ENCODE data around the gene TAS2R1. TPM values are rescaled to one million over a fixed set of nuclear protein-coding genes. Genes with fewer than 3 reads are reported as not detected.

Gene TAS2R1
- total and polyA plus RNA-seq, 2 donors (not counting 1 experiment from before 2014, with no cell fraction given), result not detected

- intact Hi-C loops (cut with micrococcal nuclease), result no loop called here
- Mint-ChIP-seq H3K27me3 (no peaks in the 10 kb centered on the region), H3K4me1 (no peaks in the 10 kb centered on the region), H3K27ac (no peak overlapping the region), H3K9me3 (ENCODE audit: insufficient read depth) (no peaks in the 10 kb centered on the region), H3K4me3 (no peak overlapping the region)
- ATAC-seq (ENCODE audit: low read depth), result no peak
- Histone ChIP-seq H3K4me3 (ENCODE audit: control extremely low read depth in 1 of 5, extremely low read depth in 1 of 5, insufficient read depth in 1 of 5, low read depth in 2 of 5, low read length in 4 of 5) (no peak overlapping the region), H3K9ac (ENCODE audit: low read length) (no peak overlapping the region), H3K27ac (ENCODE audit: low read length in 2 of 2) (no peak overlapping the region), H2AFZ (ENCODE audit: insufficient read depth, low read depth, low read length, poor library complexity, severe bottlenecking) (no peak overlapping the region), H3K4me2 (replicated peaks; ENCODE audit: low read depth, low read length, poor library complexity, severe bottlenecking) (no peak overlapping the region), H3K9me3 (ENCODE audit: control extremely low read depth in 1 of 3, control insufficient read depth in 2 of 3, insufficient read depth in 1 of 3, low read length in 2 of 3) (no peaks in the 10 kb centered on the region), H3K4me1 (ENCODE audit: control insufficient read depth in 2 of 2, insufficient read depth in 2 of 2, low read length in 2 of 2) (no peaks in the 10 kb centered on the region), H3K36me3 (replicated peaks in 1 of 2; ENCODE audit: control extremely low read depth in 1 of 2, control insufficient read depth in 1 of 2, extremely low read depth in 1 of 2, insufficient read depth in 2 of 2, low read length in 1 of 2) (no peaks in the 10 kb centered on the region), H3K27me3 (replicated peaks in 1 of 4; ENCODE audit: control extremely low read depth in 1 of 4, control insufficient read depth in 3 of 4, insufficient read depth in 4 of 4, low read length in 3 of 4) (no peaks in the 10 kb centered on the region), H3K79me2 (ENCODE audit: control insufficient read depth, insufficient read depth, low read length) (no peaks in the 10 kb centered on the region), H4K20me1 (ENCODE audit: control insufficient read depth, insufficient read depth, low read length, poor library complexity, severe bottlenecking) (no peaks in the 10 kb centered on the region)
- ChIA-PET POLR2A (no interaction called here), CTCF (no interaction called here)
- 100% methylated on average over 2 of the region's 4 CpGs for WGBS (ENCODE audit: insufficient coverage)
- TF ChIP-seq, protein P1, sequence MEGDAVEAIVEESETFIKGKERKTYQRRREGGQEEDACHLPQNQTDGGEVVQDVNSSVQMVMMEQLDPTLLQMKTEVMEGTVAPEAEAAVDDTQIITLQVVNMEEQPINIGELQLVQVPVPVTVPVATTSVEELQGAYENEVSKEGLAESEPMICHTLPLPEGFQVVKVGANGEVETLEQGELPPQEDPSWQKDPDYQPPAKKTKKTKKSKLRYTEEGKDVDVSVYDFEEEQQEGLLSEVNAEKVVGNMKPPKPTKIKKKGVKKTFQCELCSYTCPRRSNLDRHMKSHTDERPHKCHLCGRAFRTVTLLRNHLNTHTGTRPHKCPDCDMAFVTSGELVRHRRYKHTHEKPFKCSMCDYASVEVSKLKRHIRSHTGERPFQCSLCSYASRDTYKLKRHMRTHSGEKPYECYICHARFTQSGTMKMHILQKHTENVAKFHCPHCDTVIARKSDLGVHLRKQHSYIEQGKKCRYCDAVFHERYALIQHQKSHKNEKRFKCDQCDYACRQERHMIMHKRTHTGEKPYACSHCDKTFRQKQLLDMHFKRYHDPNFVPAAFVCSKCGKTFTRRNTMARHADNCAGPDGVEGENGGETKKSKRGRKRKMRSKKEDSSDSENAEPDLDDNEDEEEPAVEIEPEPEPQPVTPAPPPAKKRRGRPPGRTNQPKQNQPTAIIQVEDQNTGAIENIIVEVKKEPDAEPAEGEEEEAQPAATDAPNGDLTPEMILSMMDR (IDR thresholded peaks at IDR 0.05), result no peak
- no peak for DNase-seq
These were observed 6.5 kb downstream of the TAS2R1 start for GRCh38 chr5:9623661-9624060.

GRCh38 chr5:9622971-9623421, 7.2 kb downstream of the TAS2R1 start:
- no peak for TF ChIP-seq EZH2 (IDR thresholded peaks at IDR 0.05; ENCODE audit: borderline replicate concordance, insufficient read depth, low read depth, low read length, poor library complexity, severe bottlenecking)
- TF ChIP-seq, protein P1 (IDR thresholded peaks at IDR 0.05), result no peak

More at GRCh38 chr5:9622971-9623421, 7.2 kb downstream of the TAS2R1 start:
- H3K4me1 ChIP-seq (ENCODE audit: control insufficient read depth in 2 of 2, insufficient read depth in 2 of 2, low read length in 2 of 2), result no peaks in the 10 kb centered on the region
- H3K27me3 ChIP-seq (replicated peaks in 1 of 4; ENCODE audit: control extremely low read depth in 1 of 4, control insufficient read depth in 3 of 4, insufficient read depth in 4 of 4, low read length in 3 of 4), result no peaks in the 10 kb centered on the region
- Mint-ChIP-seq H3K4me1 (no peaks in the 10 kb centered on the region), H3K9me3 (ENCODE audit: insufficient read depth) (no peaks in the 10 kb centered on the region), H3K4me3 (no peak overlapping the region), H3K27me3 (no peaks in the 10 kb centered on the region), H3K27ac (no peak overlapping the region)
- no peak overlapping the region for H3K9ac ChIP-seq (ENCODE audit: low read length)
- no peaks in the 10 kb centered on the region for H3K79me2 ChIP-seq (ENCODE audit: control insufficient read depth, insufficient read depth, low read length)
- ATAC-seq (ENCODE audit: low read depth) (no peak), DNase-seq (no peak)
- H3K9me3 ChIP-seq (ENCODE audit: control extremely low read depth in 1 of 3, control insufficient read depth in 2 of 3, insufficient read depth in 1 of 3, low read length in 2 of 3), result no peaks in the 10 kb centered on the region
- WGBS (ENCODE audit: insufficient coverage), result 22% methylated on average over 5 of the region's 5 CpGs
- H3K27ac ChIP-seq (ENCODE audit: low read length in 2 of 2), result no peak overlapping the region
- ChIA-PET POLR2A (no interaction called here), CTCF (no interaction called here)
- H4K20me1 ChIP-seq (ENCODE audit: control insufficient read depth, insufficient read depth, low read length, poor library complexity, severe bottlenecking), result no peaks in the 10 kb centered on the region
- H3K36me3 ChIP-seq (replicated peaks in 1 of 2; ENCODE audit: control extremely low read depth in 1 of 2, control insufficient read depth in 1 of 2, extremely low read depth in 1 of 2, insufficient read depth in 2 of 2, low read length in 1 of 2), result no peaks in the 10 kb centered on the region
- no peak overlapping the region for H3K4me3 ChIP-seq (ENCODE audit: control extremely low read depth in 1 of 5, extremely low read depth in 1 of 5, insufficient read depth in 1 of 5, low read depth in 2 of 5, low read length in 4 of 5)
- no peak overlapping the region for H2AFZ ChIP-seq (ENCODE audit: insufficient read depth, low read depth, low read length, poor library complexity, severe bottlenecking)
- intact Hi-C loops (cut with micrococcal nuclease), result no loop called here
- H3K4me2 ChIP-seq (replicated peaks; ENCODE audit: low read depth, low read length, poor library complexity, severe bottlenecking), result no peak overlapping the region
